Smooth muscle cell of the pulmonary artery (primary cell): ENCODE measurements around the gene ETV4. TPM values are rescaled to one million over a fixed set of nuclear protein-coding genes. Genes with fewer than 3 reads are reported as not detected.

Experiments used
- total RNA-seq: library from RNA; depleted of rRNA; stranded (reverse); fragments of >200 nt; gene quantifications from 2 replicates; pipeline ENCODE4 v1.2.3, GENCODE V29; 2014

The ETV4 gene
- 1.2 and 1.3 TPM in 2 replicates for total RNA-seq

DNA sequence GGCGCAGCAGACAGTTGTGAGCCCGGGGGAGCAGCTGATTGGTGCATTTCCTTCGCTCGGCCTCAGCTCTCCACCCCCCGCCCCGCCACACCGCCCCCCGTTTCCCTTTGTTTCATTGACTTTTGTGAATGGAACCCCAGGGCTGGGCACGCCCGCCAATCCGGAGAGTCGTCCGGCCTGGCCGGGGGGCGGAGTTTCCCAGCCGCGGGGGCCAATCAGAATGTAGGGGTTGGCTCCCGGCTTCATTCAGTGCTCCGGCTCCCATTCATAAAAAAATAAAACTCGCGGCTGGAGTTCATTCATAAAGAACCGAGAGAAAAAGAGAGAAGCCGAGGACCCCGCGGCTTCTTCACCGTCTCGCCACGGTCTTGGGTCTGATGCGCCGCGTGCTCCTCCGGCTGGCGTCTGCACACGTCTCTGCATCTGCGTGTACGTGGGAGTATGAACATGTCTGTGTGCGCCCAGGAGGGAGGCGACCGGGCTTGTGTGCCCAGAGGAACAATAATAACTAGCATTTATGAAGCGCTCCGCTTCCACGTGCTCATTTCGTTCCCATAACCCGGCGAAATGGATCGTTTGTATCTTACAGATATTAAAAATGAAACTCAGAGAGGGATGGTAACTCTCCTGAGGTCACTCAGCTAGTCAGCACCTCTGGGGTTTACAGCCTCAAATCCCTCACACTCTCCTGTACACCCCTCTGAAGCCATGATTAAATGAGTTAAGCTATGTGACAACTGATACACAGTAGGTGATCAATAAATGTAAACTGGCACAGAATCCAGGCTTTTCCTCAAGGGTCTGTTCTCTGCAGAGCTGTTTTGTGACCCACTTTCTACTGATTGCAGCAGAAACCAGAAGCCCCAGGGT, at the start of gene ETV4:
ETV4 (minus strand) TSS at position 22 of the 870 bp plus-strand sequence. CDS start 723 bp downstream, outside the sequence.

DNA sequence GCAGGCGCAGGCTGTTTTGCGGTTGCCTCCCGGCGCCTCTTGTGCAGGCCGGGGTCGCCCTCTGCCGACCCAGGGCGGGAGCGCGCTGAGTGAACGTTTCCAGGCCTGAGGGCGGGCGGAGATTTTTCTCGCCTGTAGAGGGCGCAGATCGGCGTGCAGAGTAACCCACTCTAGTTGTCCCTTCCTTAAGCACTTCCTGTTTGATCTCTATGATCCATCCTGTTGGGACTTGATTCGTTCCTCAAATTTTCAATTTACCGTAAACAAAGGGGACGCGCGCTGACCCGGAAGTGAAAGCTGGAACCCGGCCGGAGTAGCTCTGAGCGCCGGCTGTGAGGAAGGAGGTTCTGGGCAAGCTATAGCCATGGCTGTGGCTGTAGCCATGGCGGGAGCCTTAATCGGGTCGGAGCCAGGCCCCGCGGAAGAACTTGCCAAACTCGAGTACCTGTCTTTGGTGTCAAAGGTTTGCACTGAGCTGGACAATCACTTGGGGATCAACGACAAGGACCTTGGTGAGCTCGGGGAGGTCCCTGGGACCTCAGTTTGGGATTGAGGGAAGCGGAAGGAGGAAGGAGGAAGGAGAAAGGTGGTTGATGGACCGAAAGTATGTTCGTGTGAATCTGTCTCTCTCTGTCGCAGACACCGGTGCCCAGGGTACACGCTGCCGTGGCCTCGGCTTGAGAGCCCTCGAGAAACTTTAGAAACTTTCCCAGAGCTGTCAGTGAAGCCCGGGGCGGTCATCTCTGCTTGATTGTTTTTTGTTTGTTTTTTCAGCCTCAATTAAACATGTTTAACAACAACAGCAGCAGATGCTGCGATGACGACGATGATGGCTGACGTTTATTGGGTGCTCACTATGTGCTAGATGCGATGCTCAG, 62.2 kb downstream of the ETV4 start, which contains the start of gene DHX8:
DHX8 (plus strand) TSS at position 302 of the 878 bp plus-strand sequence; CDS start at position 365, 63 bp downstream.

Other genes with a start within 250 kb of the ETV4 start
- 22.0 and 22.2 TPM in 2 replicates for gene ARL4D, start 147.3 kb downstream of the ETV4 start, total RNA-seq
- gene DHX8, start 62.4 kb downstream of the ETV4 start, total RNA-seq = 37.4 and 43.1 TPM in 2 replicates
- 0.07 TPM in 1 of 2 replicates, not detected in the other for gene MEOX1, start 115.6 kb upstream of the ETV4 start, total RNA-seq
- 8.8 and 20.9 TPM in 2 replicates for gene SOST, start 212.5 kb upstream of the ETV4 start, total RNA-seq
- 68.1 and 92.4 TPM in 2 replicates for gene DUSP3, start 232.6 kb upstream of the ETV4 start, total RNA-seq
- under 0.01 TPM in 1 of 2 replicates, not detected in the other for gene CFAP97D1, start 234.1 kb upstream of the ETV4 start, total RNA-seq